Fibroblast of lung (primary cell): ENCODE measurements around the gene CELF2. TPM values are rescaled to one million over a fixed set of nuclear protein-coding genes. Genes with fewer than 3 reads are reported as not detected.

Source experiments
- DNase-seq, 2 donors: peaks; one replicate each; pipeline versions ENCODE4 v3.0.0 to v3.0.0-alpha.2; 2010; ENCODE audit warnings: low read depth in 2 of 2
- H2AFZ ChIP-seq: 2 replicates; pipeline ENCODE4 v1.5.1; 2012; ENCODE audit warnings: low read length, control low read depth, inconsistent platforms
- H3K27ac ChIP-seq: 2 replicates; pipeline ENCODE4 v1.5.1; 2011; ENCODE audit warnings: low read length, control low read depth; ENCODE audit not compliant: insufficient read depth
- H3K27me3 ChIP-seq: 2 replicates; pipeline ENCODE4 v1.5.1; 2011; ENCODE audit warnings: mild to moderate bottlenecking, low read length; ENCODE audit not compliant: control insufficient read depth, insufficient read depth
- H3K36me3 ChIP-seq: 2 replicates; pipeline ENCODE4 v1.5.1; 2011; ENCODE audit warnings: low read length; ENCODE audit not compliant: control insufficient read depth, insufficient read depth
- H3K4me1 ChIP-seq: 2 replicates; pipeline ENCODE4 v1.5.1; 2011; ENCODE audit warnings: low read length; ENCODE audit not compliant: control insufficient read depth, insufficient read depth; ENCODE audit errors: extremely low read depth
- H3K4me2 ChIP-seq: 2 replicates; pipeline ENCODE4 v1.5.1; 2011; ENCODE audit warnings: low read length, control low read depth; ENCODE audit not compliant: insufficient read depth; ENCODE audit errors: extremely low read depth
- H3K4me3 ChIP-seq, 4 experiments: fragments of 200-600 bp in 1 of 4; sonication (generic) in 1 of 4; replicated peaks in 1 of 4; 2 replicates each; pipeline ENCODE4 v1.5.1; 2011 to 2016; ENCODE audit warnings: low read length in 4 of 4, low read depth in 3 of 4, mild to moderate bottlenecking in 3 of 4, control low read depth in 2 of 4, inconsistent platforms in 1 of 4, mixed read lengths in 1 of 4; ENCODE audit not compliant: insufficient read depth in 1 of 4; ENCODE audit errors: control extremely low read depth in 1 of 4
- H3K79me2 ChIP-seq: 2 replicates; pipeline ENCODE4 v1.5.1; 2012; ENCODE audit warnings: mild to moderate bottlenecking, low read length, inconsistent platforms; ENCODE audit not compliant: control insufficient read depth, insufficient read depth
- H3K9ac ChIP-seq: 2 replicates; pipeline ENCODE4 v1.5.1; 2011; ENCODE audit warnings: mild to moderate bottlenecking, low read length, control low read depth; ENCODE audit not compliant: insufficient read depth
- H3K9me3 ChIP-seq: 2 replicates; pipeline ENCODE4 v1.5.1; 2012; ENCODE audit warnings: low read depth, low read length; ENCODE audit not compliant: control insufficient read depth, insufficient read depth
- H4K20me1 ChIP-seq: 2 replicates; pipeline ENCODE4 v1.5.1; 2011; ENCODE audit warnings: low read length; ENCODE audit not compliant: control insufficient read depth, insufficient read depth; ENCODE audit errors: extremely low read depth
- CTCF ChIP-seq, 2 donors: IDR thresholded peaks in 1 of 2; conservative IDR thresholded peaks in 1 of 2; 1 replicate in 1 of 2; 2 replicates in 1 of 2; pipeline ENCODE4 v1.5.1; 2011 to 2012; ENCODE audit warnings: low read length in 2 of 2, control low read depth in 1 of 2, inconsistent platforms in 1 of 2, low read depth in 1 of 2, mild to moderate bottlenecking in 1 of 2
- EZH2 ChIP-seq: IDR thresholded peaks from 2 replicates; pipeline ENCODE4 v1.5.1; 2012; ENCODE audit warnings: low read length, control low read depth, mild to moderate bottlenecking; ENCODE audit errors: missing control alignments
- polyA plus RNA-seq, 2 donors: library from polyadenylated mRNA; depleted of rRNA in 1 of 2; stranded (reverse) in 1 of 2; unstranded in 1 of 2; fragments of >200 nt; gene quantifications; 2 replicates each; pipeline ENCODE4 v1.2.1, GENCODE V29; 2011 to 2012; ENCODE audit warnings: missing spikeins in 1 of 2
- total RNA-seq: library from RNA; depleted of rRNA; stranded (reverse); fragments of >200 nt; gene quantifications from 2 replicates; pipeline ENCODE4 v1.2.1, GENCODE V29; 2014

CELF2 gene
- total and polyA plus RNA-seq, 2 donors (not counting 1 experiment from before 2014, with no cell fraction given): 16.9 to 25.1 TPM

- peak overlapping the region; percentile 59 for H3K27ac ChIP-seq
- DNase-seq: peak; percentile 91
- H3K79me2 ChIP-seq: no peaks in the 10 kb centered on the region
- H3K4me2 ChIP-seq: peak overlapping the region; percentile 88
- no peaks in the 10 kb centered on the region for H3K36me3 ChIP-seq
- no peaks in the 10 kb centered on the region for H3K27me3 ChIP-seq
- H2AFZ ChIP-seq: peak overlapping the region; percentile 53
- H3K4me3 ChIP-seq: peak overlapping the region; percentile 63 to 69 (median 64)
- H3K4me1 ChIP-seq: peaks cover 4% of the 10 kb centered on the region
- no peaks in the 10 kb centered on the region for H3K9me3 ChIP-seq
- no peaks in the 10 kb centered on the region for H4K20me1 ChIP-seq
- H3K9ac ChIP-seq: peak overlapping the region; percentile 29
- no peak for TF ChIP-seq EZH2
Observed at GRCh38 chr10:11164803-11165590, 147.3 kb downstream of the CELF2 start.

GRCh38 chr10:11165591-11166543 lies 148.2 kb downstream of the CELF2 start:
- H3K4me2 ChIP-seq: peak overlapping the region; percentile 88
- H2AFZ ChIP-seq: peak overlapping the region; percentile 57
- H4K20me1 ChIP-seq: no peaks in the 10 kb centered on the region
- H3K9me3 ChIP-seq: no peaks in the 10 kb centered on the region
- no peaks in the 10 kb centered on the region for H3K27me3 ChIP-seq
- H3K4me1 ChIP-seq: peaks cover 4% of the 10 kb centered on the region
- H3K36me3 ChIP-seq: no peaks in the 10 kb centered on the region
- H3K79me2 ChIP-seq: no peaks in the 10 kb centered on the region
- TF ChIP-seq EZH2: no peak
- peak; percentile 45 to 46 for TF ChIP-seq CTCF (conservative IDR thresholded peaks at IDR 0.05 in 1 of 2, IDR thresholded peaks at IDR 0.05 in 1 of 2; ENCODE audit: low read depth in 1 of 2, low read length in 2 of 2)
- H3K9ac ChIP-seq: peak overlapping the region; percentile 29
- peak overlapping the region; percentile 63 to 69 (median 64) for H3K4me3 ChIP-seq
- DNase-seq: peak; percentile 16 to 35
- H3K27ac ChIP-seq: peak overlapping the region; percentile 59

GRCh38 chr10:11166550-11166949 lies 148.9 kb downstream of the CELF2 start:
- H3K27me3 ChIP-seq: no peaks in the 10 kb centered on the region
- H3K4me1 ChIP-seq: peaks cover 4% of the 10 kb centered on the region
- H3K9ac ChIP-seq: no peak overlapping the region
- H3K27ac ChIP-seq: no peak overlapping the region
- H3K36me3 ChIP-seq: no peaks in the 10 kb centered on the region
- H4K20me1 ChIP-seq: no peaks in the 10 kb centered on the region
- DNase-seq: no peak
- H2AFZ ChIP-seq: no peak overlapping the region
- H3K4me3 ChIP-seq: peak overlapping the region in 3 of 4 experiments; percentile 63 to 65 (median 64)
- TF ChIP-seq CTCF (conservative IDR thresholded peaks at IDR 0.05 in 1 of 2, IDR thresholded peaks at IDR 0.05 in 1 of 2; ENCODE audit: low read depth in 1 of 2, low read length in 2 of 2) (no peak), EZH2 (no peak)
- no peaks in the 10 kb centered on the region for H3K79me2 ChIP-seq
- H3K4me2 ChIP-seq: peak overlapping the region; percentile 73
- no peaks in the 10 kb centered on the region for H3K9me3 ChIP-seq
